ENCODE results near the gene FTHL17. TPM values are rescaled to one million over a fixed set of nuclear protein-coding genes. Genes with fewer than 3 reads are reported as not detected.

The FTHL17 gene
- total RNA-seq, 1 donor from 2014 or later, result not detected

DNA sequence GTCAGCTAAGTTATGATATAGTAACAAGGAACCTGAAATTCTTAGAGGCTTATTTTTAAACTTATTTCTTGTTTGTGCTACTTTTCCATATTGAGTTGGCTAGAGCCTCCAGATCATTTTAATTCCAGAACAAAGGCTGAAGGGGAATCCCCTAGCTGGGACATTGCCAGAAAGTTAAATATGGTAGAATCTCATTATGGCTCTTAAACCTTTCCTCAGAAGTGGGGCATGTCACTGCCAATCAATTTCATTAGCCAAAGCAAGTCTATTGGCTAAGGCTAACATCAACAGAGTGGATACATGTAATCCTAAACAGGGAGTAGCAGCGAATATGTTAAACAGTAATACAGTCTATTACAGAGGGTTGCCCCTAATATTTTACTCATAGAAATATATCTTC lies 47.0 kb downstream of the FTHL17 start:
- no peak overlapping the region for H3K4me3 Mint-ChIP-seq (ENCODE audit: unreplicated experiment)
- H3K27me3 ChIP-seq (ENCODE audit: insufficient read depth, low read length), result no peaks in the 10 kb centered on the region
- no peaks in the 10 kb centered on the region for H3K79me2 ChIP-seq (ENCODE audit: insufficient read depth, low read length)
- H3K36me3 Mint-ChIP-seq (ENCODE audit: low read depth, unreplicated experiment), result no peaks in the 10 kb centered on the region
- TF ChIP-seq, protein P1, sequence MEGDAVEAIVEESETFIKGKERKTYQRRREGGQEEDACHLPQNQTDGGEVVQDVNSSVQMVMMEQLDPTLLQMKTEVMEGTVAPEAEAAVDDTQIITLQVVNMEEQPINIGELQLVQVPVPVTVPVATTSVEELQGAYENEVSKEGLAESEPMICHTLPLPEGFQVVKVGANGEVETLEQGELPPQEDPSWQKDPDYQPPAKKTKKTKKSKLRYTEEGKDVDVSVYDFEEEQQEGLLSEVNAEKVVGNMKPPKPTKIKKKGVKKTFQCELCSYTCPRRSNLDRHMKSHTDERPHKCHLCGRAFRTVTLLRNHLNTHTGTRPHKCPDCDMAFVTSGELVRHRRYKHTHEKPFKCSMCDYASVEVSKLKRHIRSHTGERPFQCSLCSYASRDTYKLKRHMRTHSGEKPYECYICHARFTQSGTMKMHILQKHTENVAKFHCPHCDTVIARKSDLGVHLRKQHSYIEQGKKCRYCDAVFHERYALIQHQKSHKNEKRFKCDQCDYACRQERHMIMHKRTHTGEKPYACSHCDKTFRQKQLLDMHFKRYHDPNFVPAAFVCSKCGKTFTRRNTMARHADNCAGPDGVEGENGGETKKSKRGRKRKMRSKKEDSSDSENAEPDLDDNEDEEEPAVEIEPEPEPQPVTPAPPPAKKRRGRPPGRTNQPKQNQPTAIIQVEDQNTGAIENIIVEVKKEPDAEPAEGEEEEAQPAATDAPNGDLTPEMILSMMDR (IDR thresholded peaks at IDR 0.05; ENCODE audit: insufficient read depth, low read depth, low read length), result no peak
- TF ChIP-seq EZH2 (IDR thresholded peaks at IDR 0.05; ENCODE audit: insufficient read depth, low read length), result no peak
- no peak overlapping the region for H3K4me3 ChIP-seq (ENCODE audit: insufficient read depth, low read depth, low read length)
- no peaks in the 10 kb centered on the region for H4K20me1 ChIP-seq (ENCODE audit: insufficient read depth, low read length)
- no peaks in the 10 kb centered on the region for H3K9me3 Mint-ChIP-seq (ENCODE audit: unreplicated experiment)
- no peak overlapping the region for H3K27ac Mint-ChIP-seq (ENCODE audit: unreplicated experiment)
- H2AFZ ChIP-seq (ENCODE audit: low read depth, low read length), result no peak overlapping the region
- DNase-seq (ENCODE audit: low read depth) (no peak), FAIRE-seq (no peak)
- no peaks in the 10 kb centered on the region for H3K36me3 ChIP-seq (ENCODE audit: insufficient read depth, low read length)
- H3K9ac ChIP-seq (ENCODE audit: low read length), result no peak overlapping the region
- no peak overlapping the region for H3K27ac ChIP-seq (ENCODE audit: low read depth, low read length)
- H3K4me1 Mint-ChIP-seq (ENCODE audit: low read depth, unreplicated experiment), result no peaks in the 10 kb centered on the region
- no peaks in the 10 kb centered on the region for H3K9me3 ChIP-seq (ENCODE audit: insufficient read depth, low read depth, low read length)
- H3K4me1 ChIP-seq (ENCODE audit: insufficient read depth, low read length), result no peaks in the 10 kb centered on the region
- H3K4me2 ChIP-seq (ENCODE audit: low read length), result no peak overlapping the region
- H3K27me3 Mint-ChIP-seq (ENCODE audit: low read depth, unreplicated experiment), result no peaks in the 10 kb centered on the region

DNA sequence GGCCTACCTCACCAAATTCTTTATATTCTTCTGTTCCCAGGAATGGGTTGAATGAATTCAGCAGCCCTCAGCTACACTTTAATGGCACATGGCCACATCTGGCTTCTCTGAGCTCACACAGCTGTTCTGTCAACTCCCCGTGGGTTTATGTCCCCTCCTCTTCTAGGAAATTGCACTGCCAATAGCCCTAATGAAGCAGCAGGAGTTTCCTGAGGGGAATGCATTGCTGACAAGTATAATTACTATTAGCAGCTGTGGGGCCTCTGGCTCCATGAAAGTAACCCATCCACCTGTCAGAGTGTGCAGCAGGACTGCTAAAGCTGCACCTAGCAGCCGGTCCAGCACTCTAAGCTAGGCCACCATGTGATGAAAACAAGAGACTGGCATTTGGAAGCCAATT lies 50.3 kb downstream of the FTHL17 start:
- no peak overlapping the region for H3K27ac Mint-ChIP-seq (ENCODE audit: unreplicated experiment)
- TF ChIP-seq, protein P1 (IDR thresholded peaks at IDR 0.05; ENCODE audit: insufficient read depth, low read depth, low read length), result no peak
- TF ChIP-seq EZH2 (IDR thresholded peaks at IDR 0.05; ENCODE audit: insufficient read depth, low read length), result no peak
- no peak overlapping the region for H3K4me3 ChIP-seq (ENCODE audit: insufficient read depth, low read depth, low read length)
- H3K4me1 Mint-ChIP-seq (ENCODE audit: low read depth, unreplicated experiment), result no peaks in the 10 kb centered on the region
- H3K79me2 ChIP-seq (ENCODE audit: insufficient read depth, low read length), result no peaks in the 10 kb centered on the region
- no peak overlapping the region for H2AFZ ChIP-seq (ENCODE audit: low read depth, low read length)
- H3K36me3 Mint-ChIP-seq (ENCODE audit: low read depth, unreplicated experiment), result no peaks in the 10 kb centered on the region
- no peak for DNase-seq (ENCODE audit: low read depth)
- no peaks in the 10 kb centered on the region for H3K9me3 Mint-ChIP-seq (ENCODE audit: unreplicated experiment)
- no peaks in the 10 kb centered on the region for H3K27me3 Mint-ChIP-seq (ENCODE audit: low read depth, unreplicated experiment)
- H3K4me1 ChIP-seq (ENCODE audit: insufficient read depth, low read length), result no peaks in the 10 kb centered on the region
- H3K36me3 ChIP-seq (ENCODE audit: insufficient read depth, low read length), result no peaks in the 10 kb centered on the region
- H3K4me3 Mint-ChIP-seq (ENCODE audit: unreplicated experiment), result no peak overlapping the region
- no peak overlapping the region for H3K9ac ChIP-seq (ENCODE audit: low read length)
- no peak overlapping the region for H3K4me2 ChIP-seq (ENCODE audit: low read length)
- no peaks in the 10 kb centered on the region for H3K27me3 ChIP-seq (ENCODE audit: insufficient read depth, low read length)
- H3K27ac ChIP-seq (ENCODE audit: low read depth, low read length), result no peak overlapping the region
- FAIRE-seq, result no peak
- no peaks in the 10 kb centered on the region for H3K9me3 ChIP-seq (ENCODE audit: insufficient read depth, low read depth, low read length)
- no peaks in the 10 kb centered on the region for H4K20me1 ChIP-seq (ENCODE audit: insufficient read depth, low read length)

Other genes starting within 250 kb of the FTHL17 start
- gene TAB3, start 182.8 kb downstream of the FTHL17 start, total RNA-seq, result 17.7 and 19.3 TPM in 2 replicates